ENCODE measurements around the gene ZNF862.

DNA sequence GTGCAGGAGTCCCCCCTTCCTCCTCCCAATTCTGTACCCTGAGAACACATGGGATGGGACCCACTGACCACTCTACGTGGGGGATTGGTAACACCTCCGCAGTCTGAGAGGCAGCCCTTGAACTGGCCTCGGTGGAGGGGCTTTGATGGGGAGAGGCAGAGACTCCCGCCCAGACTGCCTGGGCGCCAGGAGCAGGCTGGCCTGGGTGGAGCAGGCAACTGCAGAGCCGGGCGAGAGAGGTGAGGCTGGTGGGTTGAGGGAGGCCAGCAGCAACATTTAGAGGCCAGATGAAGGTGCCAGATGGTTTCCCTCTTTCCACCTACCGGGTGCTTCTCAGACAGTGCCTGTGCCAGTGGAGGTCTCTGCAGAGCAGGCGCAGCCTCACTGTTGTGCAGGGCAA is 34.1 kb upstream of the ZNF862 start:
- TF ChIP-seq, protein P1, sequence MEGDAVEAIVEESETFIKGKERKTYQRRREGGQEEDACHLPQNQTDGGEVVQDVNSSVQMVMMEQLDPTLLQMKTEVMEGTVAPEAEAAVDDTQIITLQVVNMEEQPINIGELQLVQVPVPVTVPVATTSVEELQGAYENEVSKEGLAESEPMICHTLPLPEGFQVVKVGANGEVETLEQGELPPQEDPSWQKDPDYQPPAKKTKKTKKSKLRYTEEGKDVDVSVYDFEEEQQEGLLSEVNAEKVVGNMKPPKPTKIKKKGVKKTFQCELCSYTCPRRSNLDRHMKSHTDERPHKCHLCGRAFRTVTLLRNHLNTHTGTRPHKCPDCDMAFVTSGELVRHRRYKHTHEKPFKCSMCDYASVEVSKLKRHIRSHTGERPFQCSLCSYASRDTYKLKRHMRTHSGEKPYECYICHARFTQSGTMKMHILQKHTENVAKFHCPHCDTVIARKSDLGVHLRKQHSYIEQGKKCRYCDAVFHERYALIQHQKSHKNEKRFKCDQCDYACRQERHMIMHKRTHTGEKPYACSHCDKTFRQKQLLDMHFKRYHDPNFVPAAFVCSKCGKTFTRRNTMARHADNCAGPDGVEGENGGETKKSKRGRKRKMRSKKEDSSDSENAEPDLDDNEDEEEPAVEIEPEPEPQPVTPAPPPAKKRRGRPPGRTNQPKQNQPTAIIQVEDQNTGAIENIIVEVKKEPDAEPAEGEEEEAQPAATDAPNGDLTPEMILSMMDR (IDR thresholded peaks at IDR 0.05), result no peak
- no peak for TF ChIP-seq POLR2A (IDR thresholded peaks at IDR 0.05)
- no peak for TF ChIP-seq POLR2AphosphoS5 (IDR thresholded peaks at IDR 0.05)
- TF ChIP-seq EP300 (IDR thresholded peaks at IDR 0.05), result no peak

Data from stomach (tissue), 4 donors.